GM12874 (cell line): ENCODE data around the gene ASIP.

Experiments used
- TF ChIP-seq, protein P1 (sequence below): IDR thresholded peaks from 2 replicates; pipeline ENCODE4 v1.5.1; 2011; ENCODE audit warnings: low read depth, mild to moderate bottlenecking, control low read depth, low read length, moderate library complexity; ENCODE audit not compliant: insufficient read depth

The ASIP gene

DNA sequence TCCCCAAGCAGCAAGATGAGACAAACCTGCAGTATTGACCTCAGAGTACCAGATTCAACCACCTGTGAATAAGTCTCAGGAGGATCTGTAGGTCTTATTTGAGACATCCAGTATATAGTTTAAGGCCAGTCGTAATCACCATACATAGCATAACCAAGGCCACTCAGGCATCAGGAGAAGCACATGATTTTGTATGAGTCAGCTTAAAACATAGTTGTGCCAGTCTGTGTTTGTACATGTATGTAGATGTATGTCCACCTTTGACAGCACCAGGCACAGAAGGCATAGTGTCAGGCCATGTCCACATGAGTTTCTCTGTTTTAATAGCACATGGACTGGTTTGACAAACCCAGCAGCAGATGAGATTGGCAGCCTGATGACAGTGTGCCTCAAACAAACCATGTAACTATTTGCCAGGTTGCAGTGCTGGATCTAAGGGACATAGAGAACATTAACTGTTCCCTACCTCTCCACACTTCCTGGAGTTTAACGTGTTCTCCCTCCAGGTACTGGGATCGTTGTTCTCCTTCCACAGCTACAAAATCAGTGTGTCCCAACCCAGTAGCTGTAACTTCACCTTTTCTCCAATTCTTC is 8.6 kb upstream of the ASIP start:
- TF ChIP-seq, protein P1, sequence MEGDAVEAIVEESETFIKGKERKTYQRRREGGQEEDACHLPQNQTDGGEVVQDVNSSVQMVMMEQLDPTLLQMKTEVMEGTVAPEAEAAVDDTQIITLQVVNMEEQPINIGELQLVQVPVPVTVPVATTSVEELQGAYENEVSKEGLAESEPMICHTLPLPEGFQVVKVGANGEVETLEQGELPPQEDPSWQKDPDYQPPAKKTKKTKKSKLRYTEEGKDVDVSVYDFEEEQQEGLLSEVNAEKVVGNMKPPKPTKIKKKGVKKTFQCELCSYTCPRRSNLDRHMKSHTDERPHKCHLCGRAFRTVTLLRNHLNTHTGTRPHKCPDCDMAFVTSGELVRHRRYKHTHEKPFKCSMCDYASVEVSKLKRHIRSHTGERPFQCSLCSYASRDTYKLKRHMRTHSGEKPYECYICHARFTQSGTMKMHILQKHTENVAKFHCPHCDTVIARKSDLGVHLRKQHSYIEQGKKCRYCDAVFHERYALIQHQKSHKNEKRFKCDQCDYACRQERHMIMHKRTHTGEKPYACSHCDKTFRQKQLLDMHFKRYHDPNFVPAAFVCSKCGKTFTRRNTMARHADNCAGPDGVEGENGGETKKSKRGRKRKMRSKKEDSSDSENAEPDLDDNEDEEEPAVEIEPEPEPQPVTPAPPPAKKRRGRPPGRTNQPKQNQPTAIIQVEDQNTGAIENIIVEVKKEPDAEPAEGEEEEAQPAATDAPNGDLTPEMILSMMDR: no peak

DNA sequence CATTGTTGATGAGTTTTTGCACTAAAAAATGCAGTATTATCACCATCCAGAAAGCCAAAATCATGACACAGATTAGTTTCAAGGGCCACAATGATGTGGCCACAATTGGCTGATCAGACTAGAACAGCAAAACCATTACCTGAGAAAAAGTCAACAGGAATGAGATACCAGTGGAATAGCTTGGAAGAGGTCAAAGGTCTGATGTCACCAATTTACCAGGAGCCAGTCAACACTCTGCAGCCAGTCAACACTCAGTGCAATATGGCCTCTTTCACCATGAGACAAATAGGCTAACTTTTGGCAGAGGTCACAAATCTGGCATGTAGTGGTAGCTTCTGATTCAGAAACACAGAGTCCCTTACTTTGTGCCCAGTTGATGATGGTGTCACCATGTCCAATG is 7.5 kb upstream of the ASIP start:
- TF ChIP-seq, protein P1: no peak

DNA sequence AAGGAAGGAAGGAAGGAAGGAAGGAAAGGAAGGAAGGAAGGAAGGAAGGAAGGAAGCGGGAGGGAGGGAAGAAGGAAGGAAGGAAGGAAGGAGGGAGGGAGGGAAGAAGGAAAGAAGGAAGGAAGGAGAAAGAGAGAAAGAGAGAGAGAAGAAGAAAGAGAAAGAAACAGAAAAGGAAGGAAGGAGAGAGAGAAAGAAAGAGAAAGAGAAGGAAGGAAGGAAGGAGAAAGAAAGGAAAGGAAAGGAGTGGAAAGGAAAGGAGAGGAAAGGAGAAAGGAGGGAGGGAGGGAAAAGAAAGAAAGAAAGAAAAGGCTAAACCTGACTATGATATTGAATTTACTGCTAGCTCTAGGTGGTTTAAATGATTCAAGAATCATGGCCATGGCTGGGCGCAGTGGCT is 5.3 kb upstream of the ASIP start:
- TF ChIP-seq, protein P1: no peak

DNA sequence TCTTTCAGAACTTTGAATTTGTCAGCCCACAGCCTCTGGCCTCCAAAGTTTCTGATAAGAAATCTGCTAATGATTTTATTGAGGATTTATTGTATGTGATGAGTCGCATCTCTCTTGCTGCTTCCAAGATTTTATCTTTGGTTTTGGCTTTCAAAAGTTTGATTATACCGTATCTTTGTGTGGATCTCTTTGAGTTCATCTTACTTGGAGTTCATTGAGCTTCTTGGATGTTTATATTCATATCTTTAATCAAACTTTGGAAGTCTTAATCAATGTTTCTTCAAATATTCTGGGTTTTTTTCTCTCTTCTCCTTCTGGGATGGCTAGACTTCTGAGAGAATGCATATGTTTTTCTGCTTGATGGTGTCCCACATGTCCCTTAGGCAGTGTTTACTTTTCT is 3.3 kb upstream of the ASIP start:
- TF ChIP-seq, protein P1: no peak

DNA sequence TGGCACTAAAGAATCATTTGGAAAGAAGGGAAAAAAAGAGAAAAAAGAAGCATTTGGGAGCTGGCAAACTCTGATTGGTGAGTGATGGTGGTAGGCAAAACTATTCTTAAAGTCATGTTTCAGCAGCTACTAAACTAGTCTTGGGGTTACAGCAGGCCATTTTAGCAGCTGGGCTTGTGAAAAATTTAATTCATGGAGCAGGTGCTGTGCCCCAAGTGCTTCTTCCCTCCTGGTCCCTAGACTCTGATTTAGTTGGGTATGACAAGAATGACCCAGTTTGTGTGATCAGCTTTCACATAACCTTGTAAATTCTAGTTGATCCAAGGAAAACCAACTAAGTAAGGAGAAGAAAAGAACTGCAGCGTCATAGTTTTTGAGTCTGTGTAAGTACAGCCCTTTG is 1.1 kb upstream of the ASIP start:
- TF ChIP-seq, protein P1: no peak

DNA sequence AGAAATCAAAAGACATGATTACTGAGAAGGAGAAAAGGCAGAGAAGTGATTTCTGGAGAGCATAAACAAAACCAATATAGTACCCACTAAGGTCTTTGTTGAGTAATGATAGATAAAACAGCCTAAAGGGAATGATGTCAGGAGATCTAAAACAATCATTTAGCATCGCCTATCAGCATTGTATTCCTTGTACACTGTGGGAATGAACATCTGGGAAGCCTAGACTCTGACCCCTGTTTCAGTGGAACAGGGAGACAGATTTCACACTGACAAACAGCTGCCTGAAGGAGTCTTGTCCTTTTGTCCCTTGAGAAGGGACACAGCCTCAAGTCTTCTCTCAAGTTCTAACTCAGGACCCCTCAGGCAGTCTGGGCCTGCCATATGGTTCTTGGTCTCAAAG is 1.7 kb downstream of the ASIP start:
- TF ChIP-seq, protein P1: no peak

DNA sequence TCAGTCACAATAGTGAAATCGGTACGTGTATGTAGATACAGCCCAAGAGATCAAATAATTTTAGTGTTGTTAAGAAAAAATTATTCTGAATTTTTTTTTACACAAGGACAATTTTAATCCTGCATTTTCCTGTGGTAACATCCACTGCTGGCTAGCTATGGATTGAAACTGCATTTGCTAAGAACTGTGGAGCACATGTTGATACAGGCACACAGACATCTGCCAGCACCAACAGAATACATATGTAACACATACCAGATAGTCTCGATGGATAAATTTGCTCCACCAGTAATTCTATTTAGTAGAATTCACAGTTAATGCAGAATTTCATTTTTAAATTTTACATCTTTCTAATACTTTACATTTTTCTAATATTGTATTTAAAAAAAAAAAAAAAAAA is 2.2 kb downstream of the ASIP start:
- TF ChIP-seq, protein P1: no peak

DNA sequence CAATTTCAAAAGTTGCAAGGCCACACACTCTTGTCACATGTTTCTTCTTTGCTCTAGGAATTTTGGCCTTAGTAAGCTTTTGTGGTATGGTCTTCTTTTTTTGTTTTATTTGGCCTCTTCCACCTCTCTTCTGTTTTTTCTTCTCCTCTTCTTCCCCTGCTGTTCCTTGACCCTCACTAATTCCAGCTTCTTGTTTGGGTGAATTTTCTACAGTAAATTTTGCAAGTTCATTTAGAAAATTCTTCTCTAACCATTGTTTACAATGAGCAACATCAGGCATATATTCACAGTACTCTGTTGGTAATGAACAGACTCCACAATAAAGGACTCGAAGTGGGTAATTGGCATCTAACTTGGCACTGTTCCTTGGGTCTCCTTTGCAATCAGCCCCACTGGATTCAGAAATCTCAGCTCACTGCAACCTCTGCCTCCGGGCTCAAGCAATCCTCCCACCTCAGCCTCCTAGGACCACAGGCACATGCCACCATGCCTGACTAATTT is 5.0 kb downstream of the ASIP start:
- TF ChIP-seq, protein P1: no peak
